GM13976 (cell line): ENCODE results near the gene DDX1.

Experiments used
- DNase-seq: peaks from one replicate; pipeline ENCODE4 v3.0.0; 2012; ENCODE audit warnings: low spot score
- CTCF ChIP-seq: IDR thresholded peaks from 2 replicates; pipeline ENCODE4 v1.5.1; 2012; ENCODE audit warnings: borderline replicate concordance, mild to moderate bottlenecking; ENCODE audit not compliant: insufficient read depth; ENCODE audit errors: extremely low read depth, missing control alignments, control extremely low read depth
- in situ Hi-C: fragments of 300-500 bp; cut with MboI; formaldehyde crosslinking; loops from one replicate; pipeline ENCODE4 v1.12.0; 2022; ENCODE audit warnings: low sequenced_read_pairs, mixed read lengths, inconsistent platforms; ENCODE audit not compliant: unreplicated experiment

Gene DDX1

GRCh38 chr2:15594291-15595256 is 2.9 kb downstream of the DDX1 start:
- in situ Hi-C loops = loop anchor here (25.0 kb wide), 1 partner anchor 682 kb away; no protein-coding TSS in a partner anchor
- no peak for TF ChIP-seq CTCF
- DNase-seq = no peak

DNA sequence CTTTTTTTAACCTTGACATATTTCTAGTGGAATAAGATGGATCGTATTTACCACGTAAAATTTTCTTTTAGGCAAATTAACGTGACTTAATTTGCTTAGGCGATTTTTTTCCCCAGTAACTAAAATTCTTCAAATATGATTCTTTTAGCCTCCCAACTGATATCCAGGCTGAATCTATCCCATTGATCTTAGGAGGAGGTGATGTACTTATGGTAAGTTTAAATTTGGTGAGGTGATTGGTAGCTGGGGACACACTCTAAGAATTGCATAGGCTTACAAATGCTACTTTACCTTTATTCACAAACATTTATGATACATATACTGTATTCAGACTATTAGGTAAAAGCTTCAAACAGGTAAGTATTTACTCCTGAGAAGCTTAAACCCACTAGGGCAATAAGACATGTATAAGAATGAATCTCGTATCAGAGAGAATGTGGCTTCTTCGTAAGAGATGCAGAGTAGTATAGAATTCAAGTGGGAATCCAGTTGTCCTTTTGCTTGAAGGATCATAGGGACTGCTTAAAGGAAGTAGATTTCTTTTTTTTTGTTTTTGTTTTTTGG is 3.8 kb downstream of the DDX1 start:
- in situ Hi-C loops = loop anchor here (25.0 kb wide), 1 partner anchor 683 kb away; no protein-coding TSS in a partner anchor
- no peak for DNase-seq
- TF ChIP-seq CTCF = no peak

DNA sequence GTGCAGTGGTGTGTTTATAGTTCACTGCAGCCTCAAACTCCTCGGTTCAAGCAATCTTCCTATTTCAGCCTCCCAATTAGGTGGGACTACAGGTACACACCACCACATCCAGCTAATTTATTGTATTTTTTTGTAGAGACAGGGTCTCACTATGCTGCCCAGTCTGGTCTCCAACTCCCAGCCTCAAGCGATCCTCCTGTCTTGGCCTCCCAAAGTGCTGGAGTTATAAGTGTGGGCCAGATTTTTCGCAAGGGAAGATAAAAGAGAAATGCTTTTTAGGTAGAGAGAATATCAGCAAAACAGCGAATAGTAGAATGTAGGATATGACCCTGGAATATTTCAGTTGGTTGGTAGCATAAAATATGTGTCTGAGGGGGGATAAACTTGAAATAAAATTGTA is 4.3 kb downstream of the DDX1 start:
- in situ Hi-C loops = loop anchor here (25.0 kb wide), 1 partner anchor 684 kb away; no protein-coding TSS in a partner anchor
- no peak for DNase-seq
- no peak for TF ChIP-seq CTCF

DNA sequence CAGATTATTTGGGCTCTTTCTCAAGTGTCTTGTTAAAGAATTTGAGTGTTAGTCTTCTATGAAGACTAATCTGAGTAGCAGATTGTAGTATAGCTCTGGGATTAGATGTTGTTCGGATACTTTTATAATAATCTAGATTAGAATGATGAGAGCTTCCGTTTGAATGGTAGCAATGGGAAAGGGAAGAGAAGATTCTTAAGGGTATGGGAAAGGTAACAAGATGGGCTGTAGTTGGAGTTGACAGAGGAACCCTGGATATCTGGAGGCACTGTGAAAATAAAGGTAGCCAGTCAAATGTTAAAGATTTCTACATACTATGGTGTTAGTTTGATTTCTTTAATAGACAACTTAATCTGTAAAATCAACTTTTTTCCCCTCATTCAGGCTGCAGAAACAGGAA is 4.7 kb downstream of the DDX1 start:
- in situ Hi-C loops = loop anchor here (25.0 kb wide), 1 partner anchor 684 kb away; no protein-coding TSS in a partner anchor
- no peak for DNase-seq
- TF ChIP-seq CTCF = no peak

DNA sequence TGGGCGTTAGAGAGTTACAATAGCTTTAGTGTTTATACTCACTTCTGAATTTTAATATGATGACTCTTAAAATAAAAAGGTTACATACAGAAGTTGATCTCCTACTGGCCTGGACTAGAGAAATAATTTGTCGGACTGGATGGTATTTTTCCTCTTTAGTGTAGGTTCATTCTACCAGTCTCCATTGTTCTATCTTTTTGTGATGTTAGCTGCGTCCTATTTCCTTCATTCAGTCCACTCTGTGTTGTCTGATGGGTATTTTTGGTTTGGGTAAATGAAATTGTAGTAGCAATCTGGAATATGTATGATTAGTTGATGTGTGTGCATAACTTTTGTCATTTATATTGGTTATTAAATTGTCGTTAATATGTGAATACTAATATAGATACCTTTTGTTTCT is 5.3 kb downstream of the DDX1 start:
- DNase-seq = no peak
- in situ Hi-C loops = loop anchor here (25.0 kb wide), 1 partner anchor 685 kb away; no protein-coding TSS in a partner anchor

GRCh38 chr2:15599994-15600393 is 8.3 kb downstream of the DDX1 start:
- DNase-seq = no peak
- TF ChIP-seq CTCF = no peak
- in situ Hi-C loops = loop anchor here (25.0 kb wide), 1 partner anchor 688 kb away; no protein-coding TSS in a partner anchor

More for the DNA sequence above, 5.3 kb downstream of the DDX1 start:
- TF ChIP-seq CTCF = no peak
